ENCODE measurements around the gene PSTPIP2. TPM values are rescaled to one million over a fixed set of nuclear protein-coding genes. Genes with fewer than 3 reads are reported as not detected.
A peak's percentile ranks its signal among the peaks of the same experiment; 100 is the strongest.
"Not testable (repeated sequence)": the region's sequence is repeated elsewhere in the genome, so short reads cannot be mapped to it uniquely, and the experiment has no call there.

PSTPIP2 gene
- total RNA-seq, 2 experiments from 2014 or later: 13.5 to 15.2 TPM

GRCh38 chr18:46048641-46049040, 23.4 kb downstream of the PSTPIP2 start:
- ChIA-PET POLR2A (no interaction called here), CTCF (no interaction called here)
- H3K4me1 Mint-ChIP-seq (ENCODE audit: low read depth): peaks cover 24% of the 10 kb centered on the region
- no peaks in the 10 kb centered on the region for H3K27me3 Mint-ChIP-seq
- DNase-seq: no peak
- H3K9me3 Mint-ChIP-seq: peaks cover 2% of the 10 kb centered on the region
- H3K36me3 Mint-ChIP-seq: no peaks in the 10 kb centered on the region
- H3K27ac Mint-ChIP-seq: no peak overlapping the region
- intact Hi-C loops (cut with micrococcal nuclease): no loop called here
- no peak overlapping the region for H3K4me3 Mint-ChIP-seq

- intact Hi-C loops (cut with micrococcal nuclease); H3K36me3 Mint-ChIP-seq; POLR2A ChIA-PET; H3K27me3 Mint-ChIP-seq; CTCF ChIA-PET; H3K9me3 Mint-ChIP-seq; DNase-seq; H3K27ac Mint-ChIP-seq; H3K4me3 Mint-ChIP-seq: not testable (repeated sequence)
- H3K4me1 Mint-ChIP-seq (ENCODE audit: low read depth): peaks cover 24% of the 10 kb centered on the region
These were observed 24.7 kb downstream of the PSTPIP2 start for GRCh38 chr18:46047369-46047768.

GRCh38 chr18:46046688-46047087, 25.4 kb downstream of the PSTPIP2 start:
- Mint-ChIP-seq H3K9me3 (peaks cover 2% of the 10 kb centered on the region), H3K4me3 (no peak overlapping the region), H3K36me3 (no peaks in the 10 kb centered on the region), H3K4me1 (ENCODE audit: low read depth) (peaks cover 26% of the 10 kb centered on the region), H3K27ac (no peak overlapping the region), H3K27me3 (no peaks in the 10 kb centered on the region)
- DNase-seq: no peak
- POLR2A ChIA-PET: no interaction called here
- CTCF ChIA-PET: interaction anchor here (1.0 to 1.3 kb wide), 2 partner anchors 9 to 12 kb away, joined by 3 read pairs; no protein-coding TSS in a partner anchor
- intact Hi-C loops (cut with micrococcal nuclease): no loop called here

- H3K4me1 Mint-ChIP-seq (ENCODE audit: low read depth): peaks cover 27% of the 10 kb centered on the region
- no peaks in the 10 kb centered on the region for H3K27me3 Mint-ChIP-seq
- H3K4me3 Mint-ChIP-seq: no peak overlapping the region
- H3K36me3 Mint-ChIP-seq: no peaks in the 10 kb centered on the region
- H3K9me3 Mint-ChIP-seq: peaks cover 2% of the 10 kb centered on the region
- ChIA-PET POLR2A (no interaction called here), CTCF (interaction anchor here (1.0 to 1.3 kb wide), 2 partner anchors 9 to 12 kb away, joined by 3 read pairs; no protein-coding TSS in a partner anchor)
- intact Hi-C loops (cut with micrococcal nuclease): no loop called here
- no peak overlapping the region for H3K27ac Mint-ChIP-seq
- DNase-seq: no peak
These were observed 25.9 kb downstream of the PSTPIP2 start for GRCh38 chr18:46046126-46046525.

- DNase-seq: peak; percentile 56
- H3K4me3 Mint-ChIP-seq: no peak overlapping the region
These were observed 29.4 kb downstream of the PSTPIP2 start for GRCh38 chr18:46042571-46043123.

GRCh38 chr18:46040747-46041104, 31.3 kb downstream of the PSTPIP2 start:
- H3K4me3 Mint-ChIP-seq: no peak overlapping the region
- no peak for DNase-seq
- peaks cover 11% of the 10 kb centered on the region for H3K36me3 Mint-ChIP-seq
- H3K4me1 Mint-ChIP-seq (ENCODE audit: low read depth): peaks cover 41% of the 10 kb centered on the region
- H3K27me3 Mint-ChIP-seq: no peaks in the 10 kb centered on the region
- intact Hi-C loops (cut with micrococcal nuclease): loop anchor here (2.0 kb wide), 1 partner anchor 32 kb away; the partner anchor contains the start of gene PSTPIP2
- ChIA-PET POLR2A (no interaction called here), CTCF (interaction anchor here (1.3 to 1.6 kb wide), 2 partner anchors 31 to 33 kb away, joined by 3 to 4 read pairs; partner anchors contain the start of gene PSTPIP2)
- peaks cover 2% of the 10 kb centered on the region for H3K9me3 Mint-ChIP-seq
- H3K27ac Mint-ChIP-seq: no peak overlapping the region

More at GRCh38 chr18:46042571-46043123, 29.4 kb downstream of the PSTPIP2 start:
- H3K36me3 Mint-ChIP-seq: peaks cover 9% of the 10 kb centered on the region
- peaks cover 43% of the 10 kb centered on the region for H3K4me1 Mint-ChIP-seq (ENCODE audit: low read depth)
- CTCF ChIA-PET: no interaction called here
- intact Hi-C loops (cut with micrococcal nuclease): loop anchor here (1.0 kb wide), 1 partner anchor 13 kb away; no protein-coding TSS in a partner anchor
- no peaks in the 10 kb centered on the region for H3K27me3 Mint-ChIP-seq
- peak overlapping the region; percentile 52 for H3K27ac Mint-ChIP-seq
- peaks cover 2% of the 10 kb centered on the region for H3K9me3 Mint-ChIP-seq
- POLR2A ChIA-PET: interaction anchor here (0.8 to 1.3 kb wide), 2 partner anchors 9 to 15 kb away, joined by 3 read pairs; no protein-coding TSS in a partner anchor

- no peak overlapping the region for H3K27ac Mint-ChIP-seq
- intact Hi-C loops (cut with micrococcal nuclease): loop anchor here (2.0 kb wide), 1 partner anchor 33 kb away; the partner anchor contains the start of gene PSTPIP2
- H3K36me3 Mint-ChIP-seq: peaks cover 11% of the 10 kb centered on the region
- POLR2A ChIA-PET: no interaction called here
- CTCF ChIA-PET: interaction anchor here (1.3 to 1.6 kb wide), 2 partner anchors 32 to 34 kb away, joined by 3 to 4 read pairs; partner anchors contain the start of gene PSTPIP2
- no peak for DNase-seq
- H3K4me1 Mint-ChIP-seq (ENCODE audit: low read depth): peaks cover 41% of the 10 kb centered on the region
- no peaks in the 10 kb centered on the region for H3K27me3 Mint-ChIP-seq
- H3K4me3 Mint-ChIP-seq: no peak overlapping the region
- H3K9me3 Mint-ChIP-seq: peaks cover 2% of the 10 kb centered on the region
These were observed 31.9 kb downstream of the PSTPIP2 start for GRCh38 chr18:46040033-46040746.

- POLR2A ChIA-PET: no interaction called here
- H3K27ac Mint-ChIP-seq: no peak overlapping the region
- H3K9me3 Mint-ChIP-seq: no peaks in the 10 kb centered on the region
- no peak for DNase-seq
- no peak overlapping the region for H3K4me3 Mint-ChIP-seq
- H3K4me1 Mint-ChIP-seq (ENCODE audit: low read depth): peaks cover 32% of the 10 kb centered on the region
- intact Hi-C loops (cut with micrococcal nuclease): no loop called here
- H3K36me3 Mint-ChIP-seq: peaks cover 11% of the 10 kb centered on the region
- no peaks in the 10 kb centered on the region for H3K27me3 Mint-ChIP-seq
- CTCF ChIA-PET: interaction anchor here (0.9 kb wide), 1 partner anchor 8 kb away, joined by 3 read pairs; no protein-coding TSS in a partner anchor
These were observed 34.4 kb downstream of the PSTPIP2 start for GRCh38 chr18:46037512-46038305.

GRCh38 chr18:46035696-46036680, 36.1 kb downstream of the PSTPIP2 start:
- Mint-ChIP-seq H3K27ac (no peak overlapping the region), H3K36me3 (peaks cover 11% of the 10 kb centered on the region), H3K4me3 (no peak overlapping the region), H3K9me3 (no peaks in the 10 kb centered on the region), H3K27me3 (no peaks in the 10 kb centered on the region), H3K4me1 (ENCODE audit: low read depth) (peaks cover 18% of the 10 kb centered on the region)
- DNase-seq: no peak
- ChIA-PET POLR2A (no interaction called here), CTCF (no interaction called here)
- intact Hi-C loops (cut with micrococcal nuclease): no loop called here

GRCh38 chr18:46034230-46034629, 37.8 kb downstream of the PSTPIP2 start:
- no peaks in the 10 kb centered on the region for H3K9me3 Mint-ChIP-seq
- no peak for DNase-seq
- POLR2A ChIA-PET: interaction anchor here (0.7 kb wide), 1 partner anchor 9 kb away, joined by 3 read pairs; no protein-coding TSS in a partner anchor
- CTCF ChIA-PET: interaction anchor here (0.9 to 1.4 kb wide), 3 partner anchors 12 to 154 kb away, joined by 3 to 6 read pairs (median 3); no protein-coding TSS in a partner anchor
- H3K36me3 Mint-ChIP-seq: peaks cover 6% of the 10 kb centered on the region
- no peaks in the 10 kb centered on the region for H3K27me3 Mint-ChIP-seq
- intact Hi-C loops (cut with micrococcal nuclease): no loop called here
- no peak overlapping the region for H3K4me3 Mint-ChIP-seq
- no peak overlapping the region for H3K27ac Mint-ChIP-seq
- peaks cover 3% of the 10 kb centered on the region for H3K4me1 Mint-ChIP-seq (ENCODE audit: low read depth)

- H3K36me3 Mint-ChIP-seq: no peaks in the 10 kb centered on the region
- no peak overlapping the region for H3K27ac Mint-ChIP-seq
- DNase-seq: no peak
- ChIA-PET POLR2A (no interaction called here), CTCF (interaction anchor here (0.5 to 1.5 kb wide), 2 partner anchors 42 to 134 kb away, joined by 3 to 4 read pairs; no protein-coding TSS in a partner anchor)
- H3K4me1 Mint-ChIP-seq (ENCODE audit: low read depth): peaks cover 16% of the 10 kb centered on the region
- intact Hi-C loops (cut with micrococcal nuclease): no loop called here
- H3K4me3 Mint-ChIP-seq: no peak overlapping the region
- H3K9me3 Mint-ChIP-seq: no peaks in the 10 kb centered on the region
- H3K27me3 Mint-ChIP-seq: peaks cover 4% of the 10 kb centered on the region
These were observed 40.3 kb downstream of the PSTPIP2 start for GRCh38 chr18:46031741-46032140.

Data from activated CD4-positive, alpha-beta memory T cell treated with anti-CD3 and anti-CD28 coated beads for 36 hours (primary cell).